Mucosa of descending colon (tissue), 3 donors: ENCODE data around the gene L1CAM. TPM values are rescaled to one million over a fixed set of nuclear protein-coding genes. Genes with fewer than 3 reads are reported as not detected.

Experiments used
- ATAC-seq: fragments of 200-7000 bp; cut with Tn5 transposase; one replicate; pipeline ENCODE4 v1.9.1; 2020; ENCODE audit warnings: mild to moderate bottlenecking, moderate library complexity
- DNase-seq, 3 donors: peaks; one replicate each; pipeline ENCODE4 v3.0.0-alpha.2; 2020
- H3K36me3 ChIP-seq: fragments of 200-600 bp; one replicate; pipeline ENCODE4 v1.8.0; 2021; ENCODE audit warnings: low read depth, mild to moderate bottlenecking
- H3K4me1 ChIP-seq: fragments of 200-600 bp; one replicate; pipeline ENCODE4 v1.8.0; 2021; ENCODE audit warnings: low read depth, mild to moderate bottlenecking
- H3K4me3 ChIP-seq: fragments of 200-600 bp; one replicate; pipeline ENCODE4 v1.8.0; 2021; ENCODE audit warnings: mild to moderate bottlenecking
- H3K9me3 ChIP-seq: fragments of 200-600 bp; one replicate; pipeline ENCODE4 v1.8.0; 2021; ENCODE audit warnings: mild to moderate bottlenecking
- CTCF ChIP-seq: fragments of 200-600 bp; IDR thresholded peaks from one replicate; pipeline ENCODE4 v1.8.0; 2022; ENCODE audit warnings: antibody characterized with exemption, mild to moderate bottlenecking
- intact Hi-C, 2 donors: fragments of 100-400 bp; cut with DNase I in 1 of 2; cut with micrococcal nuclease in 1 of 2; formaldehyde crosslinking; loops; one replicate each; pipeline versions ENCODE4 v1.11.0 to v1.11.1; 2022; cut with DNase I, micrococcal nuclease
- total RNA-seq, 3 donors: library from RNA; stranded (reverse); fragmentation: NEBNext Ultra II Directional in 2 of 3; extraction: Animal tissue kit (Norgen Biotek cat#: 25700) in 2 of 3; gene quantifications; one replicate each; pipeline versions ENCODE4 v1.2.1 to v1.2.4, GENCODE V29; 2021 to 2023
- donor health status: DM: no; HTN: no; CAD: no; lungs with moderate emphysema.
- donor health status: DM: no; HTN: no; CAD: no.
- donor health status: DM: no; HTN: yes; CAD: no.

The L1CAM gene
- total RNA-seq, 3 donors from 2014 or later: 3.0 to 66.9 (median 7.0) TPM

GRCh38 chrX:153903991-153904957 lies 18.3 kb upstream of the L1CAM start, which contains the start of gene AVPR2:
Gene AVPR2, plus strand, starts transcription at chrX:153904673. Its CDS starts 473 bp downstream, at chrX:153905146.
- Histone ChIP-seq H3K36me3 (no peaks in the 10 kb centered on the region), H3K9me3 (no peaks in the 10 kb centered on the region), H3K4me3 (no peak within 1 kb of the TSS), H3K4me1 (no peaks in the 10 kb centered on the region)
- no peak for TF ChIP-seq CTCF
- DNase-seq (peak in 1 of 3 donors; percentile 46), ATAC-seq (peak; percentile 5)
- intact Hi-C loops: no loop called here

- ATAC-seq (peak; percentile 32), DNase-seq (no peak)
- no peak for TF ChIP-seq CTCF
- intact Hi-C loops: no loop called here
- no peaks in the 10 kb centered on the region for H3K9me3 ChIP-seq
- no peaks in the 10 kb centered on the region for H3K4me1 ChIP-seq
- no peaks in the 10 kb centered on the region for H3K36me3 ChIP-seq
- H3K4me3 ChIP-seq: no peak overlapping the region
Observed at GRCh38 chrX:153903238-153903980, 17.4 kb upstream of the L1CAM start.

GRCh38 chrX:153902385-153902784 lies 16.4 kb upstream of the L1CAM start:
- no peak overlapping the region for H3K4me3 ChIP-seq
- DNase-seq (no peak), ATAC-seq (no peak)
- intact Hi-C loops: no loop called here
- H3K4me1 ChIP-seq: no peaks in the 10 kb centered on the region
- no peak for TF ChIP-seq CTCF
- H3K36me3 ChIP-seq: no peaks in the 10 kb centered on the region
- H3K9me3 ChIP-seq: no peaks in the 10 kb centered on the region

- no peak for DNase-seq
- ATAC-seq: no peak
- no peaks in the 10 kb centered on the region for H3K9me3 ChIP-seq
- intact Hi-C loops: no loop called here
- H3K36me3 ChIP-seq: no peaks in the 10 kb centered on the region
- no peaks in the 10 kb centered on the region for H3K4me1 ChIP-seq
- no peak for TF ChIP-seq CTCF
- no peak overlapping the region for H3K4me3 ChIP-seq
Observed at GRCh38 chrX:153901753-153902140, 15.8 kb upstream of the L1CAM start.

GRCh38 chrX:153900831-153901752 lies 15.1 kb upstream of the L1CAM start:
- DNase-seq (peak in 1 of 3 donors; percentile 47), ATAC-seq (peak; percentile 64)
- intact Hi-C loops: no loop called here
- no peak for TF ChIP-seq CTCF
- Histone ChIP-seq H3K36me3 (no peaks in the 10 kb centered on the region), H3K4me1 (no peaks in the 10 kb centered on the region), H3K9me3 (no peaks in the 10 kb centered on the region), H3K4me3 (no peak overlapping the region)
